Measurements from ENCODE around the gene KNTC1. TPM values are rescaled to one million over a fixed set of nuclear protein-coding genes. Genes with fewer than 3 reads are reported as not detected.
"Not testable (repeated sequence)": the region's sequence is repeated elsewhere in the genome, so short reads cannot be mapped to it uniquely, and the experiment has no call there.

The KNTC1 gene, protein sequence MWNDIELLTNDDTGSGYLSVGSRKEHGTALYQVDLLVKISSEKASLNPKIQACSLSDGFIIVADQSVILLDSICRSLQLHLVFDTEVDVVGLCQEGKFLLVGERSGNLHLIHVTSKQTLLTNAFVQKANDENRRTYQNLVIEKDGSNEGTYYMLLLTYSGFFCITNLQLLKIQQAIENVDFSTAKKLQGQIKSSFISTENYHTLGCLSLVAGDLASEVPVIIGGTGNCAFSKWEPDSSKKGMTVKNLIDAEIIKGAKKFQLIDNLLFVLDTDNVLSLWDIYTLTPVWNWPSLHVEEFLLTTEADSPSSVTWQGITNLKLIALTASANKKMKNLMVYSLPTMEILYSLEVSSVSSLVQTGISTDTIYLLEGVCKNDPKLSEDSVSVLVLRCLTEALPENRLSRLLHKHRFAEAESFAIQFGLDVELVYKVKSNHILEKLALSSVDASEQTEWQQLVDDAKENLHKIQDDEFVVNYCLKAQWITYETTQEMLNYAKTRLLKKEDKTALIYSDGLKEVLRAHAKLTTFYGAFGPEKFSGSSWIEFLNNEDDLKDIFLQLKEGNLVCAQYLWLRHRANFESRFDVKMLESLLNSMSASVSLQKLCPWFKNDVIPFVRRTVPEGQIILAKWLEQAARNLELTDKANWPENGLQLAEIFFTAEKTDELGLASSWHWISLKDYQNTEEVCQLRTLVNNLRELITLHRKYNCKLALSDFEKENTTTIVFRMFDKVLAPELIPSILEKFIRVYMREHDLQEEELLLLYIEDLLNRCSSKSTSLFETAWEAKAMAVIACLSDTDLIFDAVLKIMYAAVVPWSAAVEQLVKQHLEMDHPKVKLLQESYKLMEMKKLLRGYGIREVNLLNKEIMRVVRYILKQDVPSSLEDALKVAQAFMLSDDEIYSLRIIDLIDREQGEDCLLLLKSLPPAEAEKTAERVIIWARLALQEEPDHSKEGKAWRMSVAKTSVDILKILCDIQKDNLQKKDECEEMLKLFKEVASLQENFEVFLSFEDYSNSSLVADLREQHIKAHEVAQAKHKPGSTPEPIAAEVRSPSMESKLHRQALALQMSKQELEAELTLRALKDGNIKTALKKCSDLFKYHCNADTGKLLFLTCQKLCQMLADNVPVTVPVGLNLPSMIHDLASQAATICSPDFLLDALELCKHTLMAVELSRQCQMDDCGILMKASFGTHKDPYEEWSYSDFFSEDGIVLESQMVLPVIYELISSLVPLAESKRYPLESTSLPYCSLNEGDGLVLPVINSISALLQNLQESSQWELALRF (N-terminal part only)
- total RNA-seq, result 10 to 100 TPM in 3 of 4 donors, 1 to 10 TPM in 1; 9.0 to 33.7 (median 14.4) TPM

DNA sequence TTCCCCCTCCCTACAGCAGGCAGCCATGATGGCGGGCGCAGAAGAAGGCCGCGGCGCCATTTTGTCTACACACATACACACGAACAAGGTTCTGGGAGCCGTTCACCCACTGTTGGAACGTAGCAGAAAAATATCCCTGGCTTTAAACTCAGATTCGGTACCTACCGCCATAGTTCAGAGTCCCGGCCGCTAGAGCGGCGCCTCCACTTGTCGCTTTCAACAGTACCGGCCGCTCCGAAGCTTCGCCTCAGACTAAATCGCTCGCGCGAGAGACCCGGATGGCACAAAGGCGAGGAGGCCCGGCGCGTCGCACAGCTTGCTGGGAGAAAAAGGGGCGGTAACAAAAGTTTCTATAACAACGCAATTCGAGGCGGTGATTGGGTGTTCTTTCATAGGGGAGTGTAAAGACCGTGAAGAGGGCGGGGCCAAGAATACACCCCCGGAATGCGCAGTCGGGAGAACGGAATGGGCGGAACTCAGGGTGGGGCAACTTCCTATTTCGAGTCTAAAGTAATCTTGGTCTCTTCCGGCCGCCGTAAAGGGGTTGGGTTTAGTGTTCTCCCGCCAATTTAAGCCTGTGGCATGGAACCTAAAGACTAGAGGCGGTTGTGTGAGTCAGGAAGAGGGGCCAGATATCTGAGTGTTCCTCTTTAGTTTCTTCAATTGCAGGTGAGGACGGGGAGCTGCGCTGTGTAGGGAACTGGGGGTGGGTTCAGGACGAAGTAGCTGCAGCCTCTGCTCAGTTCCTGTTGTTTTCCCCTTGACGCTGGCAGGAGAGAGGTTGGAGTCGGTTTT is at the start of gene KNTC1, which contains the start of gene RSRC2:
TSS of gene KNTC1 (plus strand) at position 567 of the 795 bp plus-strand sequence. CDS start 2,815 bp downstream, outside the sequence.
TSS of gene RSRC2 (minus strand) at position 254 of the 795 bp plus-strand sequence. CDS start at position 171, 83 bp downstream.
- DNase-seq, result peak; percentile 97
- H3K27me3 ChIP-seq, result no peaks in the 10 kb centered on the region
- H3K9me3 ChIP-seq, result no peaks in the 10 kb centered on the region
- H3K27ac ChIP-seq, result peak within 1 kb of the TSS; percentile 97 to 100 (median 99)
- peaks cover 11 to 50% (median 36%) of the 10 kb centered on the region in 3 donors for H3K4me1 ChIP-seq
- TF ChIP-seq POLR2A (IDR thresholded peaks at IDR 0.05), result peak in 3 of 4 donors; percentile 77 to 97 (median 96)
- TF ChIP-seq, protein P1, sequence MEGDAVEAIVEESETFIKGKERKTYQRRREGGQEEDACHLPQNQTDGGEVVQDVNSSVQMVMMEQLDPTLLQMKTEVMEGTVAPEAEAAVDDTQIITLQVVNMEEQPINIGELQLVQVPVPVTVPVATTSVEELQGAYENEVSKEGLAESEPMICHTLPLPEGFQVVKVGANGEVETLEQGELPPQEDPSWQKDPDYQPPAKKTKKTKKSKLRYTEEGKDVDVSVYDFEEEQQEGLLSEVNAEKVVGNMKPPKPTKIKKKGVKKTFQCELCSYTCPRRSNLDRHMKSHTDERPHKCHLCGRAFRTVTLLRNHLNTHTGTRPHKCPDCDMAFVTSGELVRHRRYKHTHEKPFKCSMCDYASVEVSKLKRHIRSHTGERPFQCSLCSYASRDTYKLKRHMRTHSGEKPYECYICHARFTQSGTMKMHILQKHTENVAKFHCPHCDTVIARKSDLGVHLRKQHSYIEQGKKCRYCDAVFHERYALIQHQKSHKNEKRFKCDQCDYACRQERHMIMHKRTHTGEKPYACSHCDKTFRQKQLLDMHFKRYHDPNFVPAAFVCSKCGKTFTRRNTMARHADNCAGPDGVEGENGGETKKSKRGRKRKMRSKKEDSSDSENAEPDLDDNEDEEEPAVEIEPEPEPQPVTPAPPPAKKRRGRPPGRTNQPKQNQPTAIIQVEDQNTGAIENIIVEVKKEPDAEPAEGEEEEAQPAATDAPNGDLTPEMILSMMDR (IDR thresholded peaks at IDR 0.05), result peak in 4 of 6 experiments; percentile 7 to 18 (median 14)
- H3K36me3 ChIP-seq, result peaks cover 0 to 12% (median under 1%) of the 10 kb centered on the region in 3 donors
- intact Hi-C loops (cut with DNase I), result no loop called here
- WGBS, 2 donors, result 0% methylated on average over 44 to 47 of the region's 51 CpGs
- peak within 1 kb of the TSS; percentile 73 to 93 (median 82) for H3K4me3 ChIP-seq

DNA sequence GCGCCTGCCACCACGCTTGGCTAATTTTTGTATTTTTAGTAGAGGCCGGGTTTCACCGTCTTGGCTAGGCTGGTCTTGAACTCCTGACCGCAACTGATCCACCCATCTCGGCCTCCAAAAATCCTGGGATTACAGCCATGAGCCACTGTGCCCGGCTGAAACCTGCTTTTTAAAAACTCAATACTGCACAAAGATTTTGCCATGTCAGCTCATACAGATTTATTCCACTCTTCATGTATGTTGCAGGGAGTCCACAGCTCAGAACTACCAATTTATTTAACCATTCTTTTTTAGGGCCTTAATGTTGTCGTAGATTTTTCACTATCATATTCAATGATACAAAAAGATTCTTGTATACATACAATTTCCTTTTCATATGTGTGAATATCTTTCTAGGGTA is 46.3 kb upstream of the KNTC1 start:
- H3K4me3 ChIP-seq, result no peak overlapping the region
- 94 to 97% methylated on average over 8 of the region's 8 CpGs for WGBS, 2 donors
- H3K4me1 ChIP-seq, result no peaks in the 10 kb centered on the region
- H3K9me3 ChIP-seq, result no peaks in the 10 kb centered on the region
- TF ChIP-seq, protein P1 (IDR thresholded peaks at IDR 0.05), result no peak
- TF ChIP-seq POLR2A (IDR thresholded peaks at IDR 0.05), result no peak
- no peak for DNase-seq
- H3K36me3 ChIP-seq, result peaks cover 5 to 100% (median 47%) of the 10 kb centered on the region in 3 donors
- intact Hi-C loops (cut with DNase I), result no loop called here
- H3K27ac ChIP-seq, result no peak overlapping the region
- no peaks in the 10 kb centered on the region for H3K27me3 ChIP-seq

DNA sequence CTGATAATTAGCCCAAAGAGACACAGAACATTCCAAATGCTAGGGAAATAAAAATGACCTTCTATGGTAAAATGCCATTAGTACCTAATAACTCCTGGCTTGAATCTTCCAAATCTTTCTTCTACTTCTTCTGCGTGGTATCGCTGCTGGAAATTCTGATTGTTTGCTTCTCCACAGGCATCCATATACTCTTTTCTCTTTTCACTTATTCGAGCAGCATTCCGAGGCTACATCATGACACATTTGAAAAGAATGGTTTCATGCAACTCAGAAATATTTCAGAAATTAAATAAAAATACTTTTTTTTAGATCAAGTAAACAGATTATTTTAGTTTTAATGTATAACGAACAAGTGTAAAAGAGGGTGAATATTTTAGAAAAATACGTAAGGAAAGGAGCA is 45.2 kb upstream of the KNTC1 start:
- TF ChIP-seq POLR2A (IDR thresholded peaks at IDR 0.05), result no peak
- TF ChIP-seq, protein P1 (IDR thresholded peaks at IDR 0.05), result no peak
- H3K27ac ChIP-seq, result no peak overlapping the region
- H3K4me1 ChIP-seq, result no peaks in the 10 kb centered on the region
- intact Hi-C loops (cut with DNase I), result no loop called here
- no peaks in the 10 kb centered on the region for H3K9me3 ChIP-seq
- no peaks in the 10 kb centered on the region for H3K27me3 ChIP-seq
- no peak overlapping the region for H3K4me3 ChIP-seq
- peaks cover 0 to 100% (median 45%) of the 10 kb centered on the region in 3 donors for H3K36me3 ChIP-seq
- no peak for DNase-seq
- 84 to 92% methylated on average over 6 of the region's 6 CpGs for WGBS, 2 donors

DNA sequence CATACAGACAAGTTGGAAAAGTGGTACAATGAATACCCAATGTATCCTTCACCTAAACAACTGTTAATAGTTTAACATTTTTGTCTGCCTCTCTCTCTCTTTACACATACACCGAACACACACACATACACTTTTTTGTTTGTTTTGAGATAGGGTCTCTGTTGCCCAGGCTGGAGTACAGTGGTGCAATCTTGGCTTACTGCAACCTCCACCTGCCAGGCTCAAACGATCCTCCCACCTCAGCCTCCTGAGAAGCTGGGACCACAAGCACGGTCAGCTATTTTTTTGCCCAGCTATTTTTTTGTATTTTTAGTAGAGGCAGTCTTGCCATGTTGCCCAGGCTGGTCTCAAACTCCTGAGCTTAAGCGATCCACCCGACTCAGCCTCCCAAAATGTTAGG is 43.1 kb upstream of the KNTC1 start:
- intact Hi-C loops (cut with DNase I), result no loop called here
- 91 to 95% methylated on average over 5 of the region's 5 CpGs for WGBS, 2 donors
- Histone ChIP-seq H3K4me1 (no peaks in the 10 kb centered on the region), H3K9me3 (no peaks in the 10 kb centered on the region), H3K27ac (no peak overlapping the region), H3K4me3 (no peak overlapping the region), H3K27me3 (no peaks in the 10 kb centered on the region), H3K36me3 (peaks cover 4 to 100% (median 52%) of the 10 kb centered on the region in 3 donors)
- DNase-seq, result no peak
- no peak for TF ChIP-seq POLR2A (IDR thresholded peaks at IDR 0.05)
- TF ChIP-seq, protein P1 (IDR thresholded peaks at IDR 0.05), result no peak

DNA sequence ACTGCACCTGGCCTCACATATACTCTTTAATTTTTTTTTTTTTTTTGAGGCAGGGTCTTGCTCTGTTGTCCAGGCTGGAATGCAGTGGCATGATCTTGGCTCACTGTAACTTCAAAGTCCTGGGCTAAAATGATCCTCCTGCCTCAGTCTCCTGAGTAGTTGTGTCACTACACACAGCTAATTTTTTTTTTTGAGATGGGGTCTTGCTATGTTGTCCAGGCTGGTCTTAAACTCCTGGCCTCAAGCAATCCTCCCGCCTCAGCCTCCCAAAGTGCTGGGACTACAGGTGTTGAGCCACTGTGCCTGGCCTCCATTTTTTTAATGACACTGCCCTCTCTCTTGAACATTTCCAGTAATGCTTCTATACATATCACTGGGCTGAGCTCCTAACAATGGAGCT is 42.7 kb upstream of the KNTC1 start:
- DNase-seq; intact Hi-C loops (cut with DNase I); H3K4me3 ChIP-seq; H3K9me3 ChIP-seq; H3K4me1 ChIP-seq; H3K27ac ChIP-seq; H3K27me3 ChIP-seq: not testable (repeated sequence)
- peaks cover 4 to 100% (median 49%) of the 10 kb centered on the region in 3 donors for H3K36me3 ChIP-seq
- 89 to 100% methylated on average over 1 of the region's 1 CpG for WGBS, 2 donors

DNA sequence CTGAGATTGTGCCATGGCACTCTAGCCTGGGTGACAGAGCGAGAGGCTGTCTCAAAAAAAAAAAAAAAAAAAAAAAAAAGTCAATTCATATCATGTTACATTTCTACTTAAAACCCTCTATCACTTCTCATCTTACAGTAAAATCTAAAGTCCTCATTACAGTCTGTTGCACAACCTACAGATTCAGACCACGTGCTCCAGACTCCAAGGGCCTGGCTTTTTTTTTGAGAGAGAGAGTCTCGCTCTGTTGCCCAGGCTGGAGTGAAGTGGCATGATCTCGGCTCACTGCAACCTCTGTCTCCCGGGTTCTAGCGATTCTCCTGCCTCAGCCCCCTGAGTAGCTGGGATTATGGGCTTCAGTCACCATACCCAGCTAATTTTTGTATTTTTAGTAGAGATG is 40.7 kb upstream of the KNTC1 start:
- intact Hi-C loops (cut with DNase I); H3K27me3 ChIP-seq; H3K27ac ChIP-seq; H3K4me1 ChIP-seq; H3K4me3 ChIP-seq; DNase-seq; H3K9me3 ChIP-seq: not testable (repeated sequence)
- H3K36me3 ChIP-seq, result peaks cover 4 to 100% (median 38%) of the 10 kb centered on the region in 3 donors
- WGBS, 2 donors, result 96% methylated on average over 5 to 6 of the region's 6 CpGs
